Fibroblast of pulmonary artery (primary cell): ENCODE data around the gene CAND2.
A peak's percentile ranks its signal among the peaks of the same experiment; 100 is the strongest.

Source experiments
- DNase-seq: peaks from one replicate; pipeline ENCODE4 v3.0.0-alpha.2; 2010; ENCODE audit warnings: low read depth
- H3K4me3 ChIP-seq: replicated peaks from 2 replicates; pipeline ENCODE4 v1.5.1; 2011; ENCODE audit warnings: low read depth, mild to moderate bottlenecking, control low read depth, low read length, moderate library complexity
- TF ChIP-seq, protein P1 (sequence below): IDR thresholded peaks from 2 replicates; pipeline ENCODE4 v1.5.1; 2011; ENCODE audit warnings: mild to moderate bottlenecking, control low read depth, low read length, inconsistent platforms; ENCODE audit errors: missing control alignments

CAND2 gene

DNA sequence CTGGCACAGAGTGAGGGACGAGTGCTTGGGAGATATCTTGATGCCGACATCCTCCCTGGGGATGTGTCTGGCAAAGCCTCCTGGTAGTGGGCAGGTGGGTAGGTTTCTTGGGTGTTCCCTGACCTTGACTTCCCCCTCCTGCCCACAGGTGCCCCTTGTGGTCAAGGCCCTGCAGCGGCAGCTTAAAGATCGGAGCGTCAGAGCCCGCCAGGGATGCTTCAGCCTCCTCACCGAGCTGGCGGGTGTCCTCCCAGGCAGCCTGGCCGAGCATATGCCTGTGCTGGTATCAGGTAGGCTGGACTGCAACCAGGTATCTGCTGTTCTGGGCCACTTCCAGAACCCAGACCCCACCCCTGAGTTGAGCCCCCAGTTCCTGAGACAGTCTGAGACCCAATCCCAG, 19.2 kb downstream of the CAND2 start:
- DNase-seq, result no peak
- H3K4me3 ChIP-seq, result no peak overlapping the region
- TF ChIP-seq, protein P1, sequence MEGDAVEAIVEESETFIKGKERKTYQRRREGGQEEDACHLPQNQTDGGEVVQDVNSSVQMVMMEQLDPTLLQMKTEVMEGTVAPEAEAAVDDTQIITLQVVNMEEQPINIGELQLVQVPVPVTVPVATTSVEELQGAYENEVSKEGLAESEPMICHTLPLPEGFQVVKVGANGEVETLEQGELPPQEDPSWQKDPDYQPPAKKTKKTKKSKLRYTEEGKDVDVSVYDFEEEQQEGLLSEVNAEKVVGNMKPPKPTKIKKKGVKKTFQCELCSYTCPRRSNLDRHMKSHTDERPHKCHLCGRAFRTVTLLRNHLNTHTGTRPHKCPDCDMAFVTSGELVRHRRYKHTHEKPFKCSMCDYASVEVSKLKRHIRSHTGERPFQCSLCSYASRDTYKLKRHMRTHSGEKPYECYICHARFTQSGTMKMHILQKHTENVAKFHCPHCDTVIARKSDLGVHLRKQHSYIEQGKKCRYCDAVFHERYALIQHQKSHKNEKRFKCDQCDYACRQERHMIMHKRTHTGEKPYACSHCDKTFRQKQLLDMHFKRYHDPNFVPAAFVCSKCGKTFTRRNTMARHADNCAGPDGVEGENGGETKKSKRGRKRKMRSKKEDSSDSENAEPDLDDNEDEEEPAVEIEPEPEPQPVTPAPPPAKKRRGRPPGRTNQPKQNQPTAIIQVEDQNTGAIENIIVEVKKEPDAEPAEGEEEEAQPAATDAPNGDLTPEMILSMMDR, result no peak

DNA sequence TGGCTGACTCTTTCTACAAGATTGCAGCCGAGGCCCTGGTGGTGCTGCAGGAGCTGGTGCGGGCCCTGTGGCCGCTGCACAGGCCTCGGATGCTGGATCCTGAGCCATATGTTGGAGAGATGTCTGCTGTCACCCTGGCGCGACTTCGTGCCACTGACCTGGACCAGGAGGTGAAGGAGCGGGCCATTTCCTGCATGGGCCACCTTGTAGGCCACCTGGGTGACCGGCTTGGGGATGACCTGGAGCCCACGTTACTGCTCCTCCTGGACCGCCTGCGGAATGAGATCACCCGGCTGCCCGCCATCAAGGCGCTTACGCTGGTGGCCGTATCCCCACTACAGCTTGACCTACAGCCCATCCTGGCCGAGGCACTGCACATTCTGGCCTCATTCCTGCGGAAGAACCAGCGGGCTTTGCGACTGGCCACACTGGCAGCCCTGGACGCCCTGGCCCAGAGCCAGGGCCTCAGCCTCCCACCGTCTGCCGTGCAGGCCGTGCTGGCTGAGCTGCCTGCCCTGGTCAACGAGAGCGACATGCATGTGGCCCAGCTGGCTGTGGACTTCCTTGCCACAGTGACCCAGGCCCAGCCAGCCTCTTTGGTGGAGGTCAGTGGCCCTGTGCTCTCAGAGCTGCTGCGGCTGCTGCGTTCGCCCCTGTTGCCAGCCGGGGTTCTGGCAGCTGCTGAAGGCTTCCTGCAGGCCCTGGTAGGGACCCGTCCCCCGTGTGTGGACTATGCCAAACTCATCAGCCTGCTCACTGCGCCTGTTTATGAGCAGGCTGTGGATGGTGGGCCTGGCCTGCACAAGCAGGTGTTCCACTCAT, 20.3 kb downstream of the CAND2 start:
- no peak overlapping the region for H3K4me3 ChIP-seq
- no peak for DNase-seq
- TF ChIP-seq, protein P1, result no peak

DNA sequence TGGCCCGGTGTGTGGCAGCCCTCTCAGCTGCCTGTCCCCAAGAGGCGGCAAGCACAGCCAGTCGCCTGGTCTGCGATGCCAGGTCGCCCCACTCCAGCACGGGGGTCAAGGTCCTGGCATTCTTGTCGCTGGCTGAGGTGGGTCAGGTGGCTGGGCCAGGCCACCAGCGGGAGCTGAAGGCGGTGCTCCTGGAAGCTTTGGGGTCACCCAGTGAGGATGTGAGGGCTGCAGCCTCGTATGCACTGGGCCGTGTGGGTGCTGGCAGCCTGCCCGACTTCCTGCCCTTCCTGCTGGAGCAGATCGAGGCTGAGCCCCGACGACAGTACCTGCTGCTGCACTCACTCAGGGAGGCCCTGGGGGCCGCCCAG, 20.8 kb downstream of the CAND2 start:
- no peak overlapping the region for H3K4me3 ChIP-seq
- DNase-seq, result no peak
- TF ChIP-seq, protein P1, result no peak

DNA sequence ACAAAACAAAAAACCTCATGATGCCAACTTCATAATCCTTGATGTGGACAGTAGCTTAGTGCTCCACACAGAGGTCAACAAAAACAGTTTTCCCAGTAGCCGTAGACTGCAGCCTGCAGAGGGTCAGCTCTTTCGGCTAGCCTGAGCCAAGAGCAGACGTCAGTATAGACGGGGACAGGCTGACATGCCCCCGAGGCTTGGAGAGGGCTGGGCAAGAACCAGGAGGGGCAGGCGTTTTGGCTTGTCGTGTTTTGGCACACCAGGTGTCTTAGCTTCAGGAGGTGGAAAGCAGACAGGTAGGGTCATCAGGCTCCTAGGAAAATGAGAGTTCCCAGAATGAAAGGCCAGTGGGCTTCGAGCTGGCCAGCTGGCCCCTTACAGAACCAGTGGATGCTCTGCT, 21.8 kb downstream of the CAND2 start:
- H3K4me3 ChIP-seq, result no peak overlapping the region
- no peak for DNase-seq
- TF ChIP-seq, protein P1, result no peak

DNA sequence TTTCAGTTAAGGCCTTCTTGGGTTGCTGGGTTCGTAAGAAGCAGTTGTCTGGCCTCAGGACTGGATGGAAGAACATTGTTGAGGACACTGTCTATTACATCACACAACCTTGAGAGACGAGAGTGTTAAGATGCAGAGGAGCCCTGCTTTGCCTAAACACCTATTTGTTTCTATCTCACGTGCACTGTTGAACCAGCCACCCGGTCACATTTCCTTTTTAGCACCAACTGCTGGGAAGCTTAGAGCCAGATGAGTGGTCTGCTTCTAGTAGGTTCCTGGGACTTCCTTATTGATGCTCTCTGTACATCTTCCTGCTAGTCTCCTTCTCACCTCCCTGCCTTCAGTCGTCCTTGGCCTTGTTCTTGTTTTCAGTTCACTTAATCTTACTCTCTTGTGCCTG, 22.3 kb downstream of the CAND2 start:
- TF ChIP-seq, protein P1, result no peak
- DNase-seq, result no peak
- H3K4me3 ChIP-seq, result no peak overlapping the region

DNA sequence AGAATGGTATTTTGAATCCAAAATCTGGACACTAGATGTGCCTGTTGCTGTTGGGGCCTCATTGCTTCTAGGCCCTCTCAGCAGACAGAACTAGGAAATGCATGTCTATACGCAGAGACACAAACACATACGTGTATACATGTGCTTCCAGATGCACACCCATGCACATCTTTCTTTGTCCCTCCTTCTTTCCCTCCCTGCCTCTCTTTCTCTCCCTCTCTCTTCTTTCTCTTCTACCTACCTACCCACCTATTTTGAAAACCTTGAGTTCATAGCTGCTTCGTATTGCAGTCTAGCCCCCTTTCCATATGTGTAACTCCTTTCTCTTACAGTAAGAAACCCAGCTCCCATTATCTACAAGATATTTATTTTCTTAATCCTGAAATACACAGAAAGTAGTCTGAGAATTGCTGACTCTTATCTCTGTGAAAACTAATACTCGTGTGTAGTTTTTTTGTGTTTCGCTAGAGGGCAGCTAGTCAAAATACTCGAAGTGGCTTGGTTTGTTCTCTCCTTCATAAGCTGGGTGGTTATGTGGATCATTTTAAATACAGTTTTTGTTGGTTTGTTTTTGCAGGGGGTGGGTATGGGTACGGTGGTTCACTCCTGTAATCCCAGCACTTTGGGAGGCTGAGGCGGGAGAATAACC, 26.4 kb downstream of the CAND2 start:
- DNase-seq, result peak; percentile 54
- TF ChIP-seq, protein P1, result peak; percentile 54
- no peak overlapping the region for H3K4me3 ChIP-seq

DNA sequence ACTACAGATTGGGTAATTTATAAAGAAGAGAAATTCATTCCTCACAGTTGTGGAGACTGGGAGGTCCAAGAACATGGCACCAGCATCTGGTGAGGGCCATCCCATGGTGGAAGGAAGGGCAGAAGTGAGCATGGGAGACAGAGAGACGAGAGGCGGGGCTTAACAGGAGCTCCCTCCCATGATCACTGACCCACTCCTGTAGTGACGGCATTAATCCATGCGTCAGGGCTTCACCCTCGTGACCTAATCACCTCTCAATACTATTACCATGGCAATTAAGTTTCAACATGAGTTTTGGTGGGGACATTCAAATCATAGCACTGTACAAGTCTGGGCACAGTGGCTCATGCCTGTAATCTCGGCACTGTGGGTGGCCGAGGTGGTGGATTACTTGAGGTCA, 27.8 kb downstream of the CAND2 start:
- no peak for DNase-seq
- no peak overlapping the region for H3K4me3 ChIP-seq
- TF ChIP-seq, protein P1, result no peak
